NCI-H2227 (cell line): ENCODE data around the gene FCHSD1.

Source experiments
- DNase-seq: peaks from one replicate; lab custom pipeline; 2025; ENCODE audit not compliant: unreplicated experiment; lab: John Stamatoyannopoulos, UW

Gene FCHSD1

DNA sequence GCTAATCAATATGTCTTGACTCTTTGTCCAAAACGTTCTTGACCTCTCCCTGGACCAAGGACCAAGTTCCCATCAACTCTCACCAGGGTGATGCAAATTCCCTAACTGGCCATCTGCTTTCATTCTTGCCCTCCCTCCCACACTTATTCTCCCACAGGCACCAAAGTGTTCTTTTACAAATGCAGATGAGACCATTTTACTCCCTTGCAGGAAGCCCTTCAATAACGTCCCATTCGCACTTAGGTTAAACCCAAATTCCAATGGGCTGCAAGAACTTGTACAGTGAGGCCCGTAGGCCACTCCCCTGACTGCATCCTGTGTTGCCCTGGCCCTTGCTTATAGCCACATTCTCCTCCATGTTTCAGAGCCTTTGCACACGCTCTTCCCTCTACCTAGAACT, 23.5 kb upstream of the FCHSD1 start:
- no peak for DNase-seq

DNA sequence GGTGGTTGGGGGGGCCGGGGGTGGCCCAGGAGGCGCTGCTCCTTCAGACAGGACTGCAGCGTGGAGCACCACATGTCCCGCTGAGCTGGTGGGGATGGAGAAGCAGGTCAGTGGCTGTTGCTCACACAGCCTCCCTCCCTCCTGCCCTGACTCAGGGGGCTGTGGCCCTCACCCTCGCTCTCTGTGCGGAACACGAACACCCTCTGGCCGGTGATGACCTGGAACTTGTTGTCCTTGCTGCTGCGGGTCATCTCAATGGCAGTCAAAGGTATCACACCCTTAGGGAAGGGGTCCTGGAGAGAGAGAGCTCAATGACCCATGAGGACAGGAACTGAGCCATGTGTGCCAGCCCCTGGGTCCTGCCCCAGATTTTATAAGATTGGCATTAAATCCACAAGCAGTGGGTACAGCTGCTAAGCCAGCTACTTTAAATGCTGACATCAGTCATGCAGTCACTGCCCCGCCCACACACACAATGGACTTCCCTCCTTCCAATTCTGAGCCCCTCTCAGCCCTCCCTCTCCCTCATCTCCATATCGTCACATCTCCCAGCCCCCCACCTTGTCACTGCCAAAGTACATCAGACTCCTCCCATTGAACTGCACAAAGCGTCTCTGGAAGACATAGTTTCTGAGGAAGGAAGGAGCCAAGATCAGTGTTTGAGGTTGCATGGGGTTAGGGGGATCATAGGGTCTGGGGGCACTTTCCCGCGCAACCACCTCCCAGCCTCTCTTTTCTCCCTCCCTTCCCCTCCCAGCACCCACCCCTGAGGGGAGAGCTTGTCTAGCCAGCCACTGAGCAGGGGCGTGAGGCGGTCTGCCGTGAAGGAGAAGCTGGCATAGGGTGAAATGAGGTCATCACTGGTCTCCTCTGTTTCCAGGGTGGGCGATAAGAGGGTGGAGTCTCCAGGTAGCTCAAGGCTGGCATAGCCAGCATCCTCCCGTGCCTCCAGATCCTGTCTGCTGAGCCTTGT, 21.9 kb upstream of the FCHSD1 start:
- peak; percentile 74 for DNase-seq

DNA sequence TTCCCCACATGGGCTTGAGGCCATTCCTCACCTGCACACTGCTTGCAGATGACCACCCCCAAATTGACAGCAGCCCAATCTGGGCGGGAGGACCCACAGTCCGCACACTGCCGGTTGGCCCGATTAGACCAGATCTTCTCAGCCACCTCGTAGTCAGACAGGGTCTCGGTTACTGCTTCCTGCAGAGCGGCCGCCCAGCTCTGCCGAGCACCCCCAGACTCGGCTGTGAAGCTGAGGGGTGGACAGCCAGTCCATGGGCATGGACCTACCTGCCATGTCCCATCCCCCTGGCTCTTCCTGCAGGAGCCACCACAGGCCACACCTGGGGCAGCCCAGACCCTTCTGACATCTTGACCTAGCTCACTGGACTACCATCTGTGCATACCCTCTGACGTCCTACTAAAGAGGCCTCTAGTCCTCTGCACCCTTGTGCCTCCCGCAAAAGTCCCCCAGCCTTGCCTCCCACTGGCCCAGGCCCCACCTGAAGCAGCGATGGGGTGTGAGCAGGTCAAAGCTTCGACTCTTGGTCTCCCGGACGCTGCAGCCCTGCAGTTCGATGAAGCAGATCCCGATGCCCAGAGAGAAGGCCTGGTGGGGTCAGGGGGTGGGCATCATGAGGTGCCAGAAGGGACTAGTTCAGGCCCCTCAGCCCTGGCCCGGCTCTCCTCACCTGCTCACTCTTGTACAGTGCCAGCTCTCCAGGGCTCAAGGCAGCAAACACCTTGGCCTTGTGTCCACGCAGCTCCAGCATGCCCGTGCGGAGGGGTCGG, 21.0 kb upstream of the FCHSD1 start:
- DNase-seq = no peak

- no peak for DNase-seq
Observed at GRCh38 chr5:141669520-141669919, 18.3 kb upstream of the FCHSD1 start.

GRCh38 chr5:141668601-141669265, 17.5 kb upstream of the FCHSD1 start:
- DNase-seq = no peak

- no peak for DNase-seq
Observed at GRCh38 chr5:141665995-141666940, 15.1 kb upstream of the FCHSD1 start.

DNA sequence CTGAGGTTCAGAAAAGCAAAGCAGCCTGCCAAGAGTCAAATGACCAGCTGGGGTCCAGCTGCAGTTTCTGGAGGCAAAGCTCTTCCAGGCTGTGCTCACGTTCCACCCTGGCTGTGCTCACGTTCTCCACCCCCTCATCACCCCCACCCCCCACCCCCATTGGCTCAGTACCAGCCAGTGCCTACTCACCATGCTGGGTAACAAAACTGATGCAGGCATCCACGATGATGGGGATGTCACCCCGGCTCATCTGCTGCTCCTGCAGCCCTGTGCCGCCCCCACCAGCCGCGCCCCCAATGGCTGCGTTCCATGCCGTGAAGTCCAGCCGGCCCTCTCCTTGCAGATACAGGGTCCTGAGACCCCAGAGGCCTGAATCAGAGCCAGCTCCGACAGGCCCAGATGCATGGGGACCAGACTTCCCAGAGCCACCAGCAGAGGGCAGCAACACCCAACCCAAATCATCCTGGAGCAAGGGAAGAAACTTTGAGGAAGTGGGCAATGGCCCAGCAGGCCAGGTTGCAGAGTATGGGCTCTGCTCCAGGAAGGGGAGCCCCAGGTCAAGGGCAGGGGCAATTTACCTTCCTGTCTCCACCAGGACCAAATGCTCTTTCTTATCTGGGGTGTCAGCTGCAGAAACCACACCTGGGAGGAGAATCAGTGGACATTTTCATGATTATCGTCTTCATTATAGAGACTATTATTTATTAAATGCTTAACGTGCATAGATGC, 13.7 kb upstream of the FCHSD1 start:
- DNase-seq = peak; percentile 64

- DNase-seq = no peak
Observed at GRCh38 chr5:141663506-141663905, 12.3 kb upstream of the FCHSD1 start.

GRCh38 chr5:141662028-141662427, 10.8 kb upstream of the FCHSD1 start:
- DNase-seq = no peak

GRCh38 chr5:141657937-141658545, 6.8 kb upstream of the FCHSD1 start:
- no peak for DNase-seq

DNA sequence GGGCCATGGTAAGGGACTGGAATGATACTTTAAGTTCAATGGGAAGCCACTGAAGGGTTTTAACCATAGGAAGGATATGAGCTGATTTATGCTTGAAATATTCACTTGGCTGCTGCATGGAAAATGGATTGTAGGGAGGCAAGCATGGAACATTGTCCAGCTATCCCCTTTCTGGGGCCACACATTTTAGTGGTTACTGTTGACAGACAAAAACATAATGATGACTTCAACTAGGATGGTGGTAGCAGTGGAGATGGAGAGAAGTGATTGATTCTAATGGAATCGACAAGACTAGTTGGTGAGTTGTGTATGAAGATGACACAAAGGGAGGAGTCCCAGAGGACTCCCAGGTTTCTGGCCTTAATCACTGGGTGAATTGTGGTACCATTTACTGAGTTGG, 6.2 kb upstream of the FCHSD1 start:
- no peak for DNase-seq

DNA sequence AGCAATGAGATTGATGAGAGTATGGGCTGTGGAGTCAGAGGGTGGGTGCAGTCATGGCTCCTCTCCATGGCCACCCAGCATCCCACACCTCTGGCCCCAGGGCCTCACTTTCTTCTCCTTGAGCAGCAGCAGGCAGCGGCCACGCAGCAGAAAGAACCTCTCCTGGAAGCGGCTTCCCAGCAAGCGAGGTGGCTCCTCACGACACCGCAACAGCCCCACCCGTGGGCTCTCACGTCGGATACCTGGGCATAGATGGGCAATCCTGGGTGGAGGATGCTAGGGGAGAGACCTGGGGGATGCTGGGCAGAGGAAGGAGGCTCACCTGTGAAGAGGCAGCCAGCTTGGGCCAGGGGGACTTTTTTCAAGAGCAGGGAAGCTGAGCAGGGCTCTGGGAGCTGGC, 5.2 kb upstream of the FCHSD1 start:
- DNase-seq = no peak

DNA sequence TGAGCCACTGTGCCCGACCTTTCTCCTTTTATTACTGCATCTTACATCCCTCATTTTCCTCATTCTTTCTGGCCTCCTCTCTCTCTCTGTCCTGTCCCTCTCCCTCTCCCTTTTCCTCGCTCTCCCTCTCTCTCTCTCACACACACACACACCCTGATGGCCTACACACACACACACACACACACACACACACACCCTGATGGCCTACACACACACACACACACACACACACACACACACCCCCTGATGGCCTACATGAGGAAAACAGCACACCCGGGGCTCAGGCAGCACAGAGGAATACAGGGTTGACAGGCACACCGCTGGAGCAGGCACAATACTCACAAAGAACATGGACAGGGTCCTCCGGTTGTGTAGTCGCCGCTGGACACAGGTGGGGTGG, 3.8 kb upstream of the FCHSD1 start:
- DNase-seq = no peak

DNA sequence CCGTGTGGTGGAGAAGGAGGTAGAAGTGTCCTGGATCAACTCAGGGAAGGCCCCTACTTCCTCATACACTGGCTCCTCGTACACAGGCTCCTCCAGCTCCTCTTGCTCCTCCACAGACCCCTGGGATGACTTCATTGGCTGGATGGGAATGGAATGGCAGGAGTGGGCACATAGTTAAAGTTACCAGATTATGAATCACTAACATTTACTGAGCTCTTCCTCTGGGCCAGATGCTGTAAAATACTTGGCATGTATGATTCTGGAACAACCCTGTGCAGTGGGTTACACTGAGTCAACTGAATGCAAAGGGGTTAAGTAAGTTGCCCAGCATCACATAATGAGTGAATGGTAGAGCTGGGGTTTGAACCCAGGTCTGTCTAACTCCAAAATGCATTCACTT, 3.1 kb upstream of the FCHSD1 start:
- no peak for DNase-seq

- no peak for DNase-seq
Observed at GRCh38 chr5:141651728-141652105, 499 bp upstream of the FCHSD1 start.

DNA sequence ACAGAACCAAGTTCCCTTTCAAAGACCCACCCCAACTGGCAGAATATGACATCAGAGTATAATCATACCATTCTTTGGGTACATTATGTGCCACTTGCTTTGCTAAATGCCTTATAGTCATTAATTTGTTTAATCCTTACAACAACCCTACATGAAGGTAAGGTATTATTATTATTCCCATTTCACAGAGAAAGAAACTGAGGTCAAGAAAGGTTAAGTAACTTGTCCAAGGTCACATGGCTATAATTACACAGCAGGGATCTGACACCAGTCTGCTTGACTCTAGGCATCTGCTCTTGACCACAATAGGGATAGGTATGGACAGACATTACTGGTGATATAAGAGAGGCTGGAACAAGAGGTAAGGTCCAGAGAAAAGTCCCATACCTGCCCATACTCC, 1.2 kb downstream of the FCHSD1 start:
- no peak for DNase-seq

- peak; percentile 2 for DNase-seq
Observed at GRCh38 chr5:141649056-141649688, 2.0 kb downstream of the FCHSD1 start.

DNA sequence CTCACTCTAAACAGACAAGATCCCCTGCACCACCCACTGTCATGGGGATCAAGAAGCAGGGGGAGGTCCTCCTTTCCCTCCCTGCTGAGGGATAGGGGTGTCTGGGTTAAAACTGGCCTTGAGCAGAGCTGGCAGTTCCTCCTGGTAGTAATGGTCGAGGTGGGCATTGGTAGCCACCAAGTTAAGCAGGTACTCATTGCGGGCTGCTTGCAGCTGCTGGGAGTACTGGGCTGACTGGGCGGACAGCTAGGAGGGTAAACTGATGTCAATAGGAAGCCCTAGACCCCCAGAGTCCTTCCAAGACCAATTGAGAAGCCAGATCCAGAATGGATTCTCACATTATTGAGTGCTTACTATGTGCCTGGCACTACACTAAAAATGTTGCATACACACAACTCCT, 3.4 kb downstream of the FCHSD1 start:
- DNase-seq = no peak

DNA sequence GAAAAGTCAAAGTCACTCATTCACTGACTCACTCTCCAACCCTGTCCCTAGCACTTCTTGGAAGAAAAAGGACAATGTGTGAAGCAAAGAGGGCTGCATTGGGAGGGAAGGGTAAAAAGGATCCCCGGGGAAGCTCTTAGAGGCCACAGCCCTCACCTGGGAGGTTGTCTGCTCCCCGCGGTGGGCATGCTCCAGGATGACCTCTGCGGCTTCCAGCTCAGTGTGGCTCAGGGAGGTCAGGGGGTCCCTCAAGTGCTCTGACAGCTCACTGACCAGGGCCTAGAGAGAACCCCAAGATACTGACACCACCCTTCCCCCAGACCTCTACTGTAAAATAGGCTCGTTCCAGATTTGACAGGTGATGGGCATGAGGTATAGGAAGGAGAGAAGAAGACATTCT, 4.0 kb downstream of the FCHSD1 start:
- DNase-seq = no peak
